GM10847 (cell line): Measurements from ENCODE around the gene DDX39B.
A peak's percentile ranks its signal among the peaks of the same experiment; 100 is the strongest.

Experiments
- POLR2A ChIP-seq: IDR thresholded peaks from 2 replicates; pipeline ENCODE4 v1.6.1; 2011; ENCODE audit not compliant: insufficient read length; ENCODE audit errors: extremely low read depth

Gene DDX39B

GRCh38 chr6:31560697-31561058 lies 18.9 kb upstream of the DDX39B start:
- TF ChIP-seq POLR2A, result no peak

- no peak for TF ChIP-seq POLR2A
These were observed 18.3 kb upstream of the DDX39B start for GRCh38 chr6:31559958-31560696.

GRCh38 chr6:31559606-31559957 lies 17.8 kb upstream of the DDX39B start:
- TF ChIP-seq POLR2A, result no peak

DNA sequence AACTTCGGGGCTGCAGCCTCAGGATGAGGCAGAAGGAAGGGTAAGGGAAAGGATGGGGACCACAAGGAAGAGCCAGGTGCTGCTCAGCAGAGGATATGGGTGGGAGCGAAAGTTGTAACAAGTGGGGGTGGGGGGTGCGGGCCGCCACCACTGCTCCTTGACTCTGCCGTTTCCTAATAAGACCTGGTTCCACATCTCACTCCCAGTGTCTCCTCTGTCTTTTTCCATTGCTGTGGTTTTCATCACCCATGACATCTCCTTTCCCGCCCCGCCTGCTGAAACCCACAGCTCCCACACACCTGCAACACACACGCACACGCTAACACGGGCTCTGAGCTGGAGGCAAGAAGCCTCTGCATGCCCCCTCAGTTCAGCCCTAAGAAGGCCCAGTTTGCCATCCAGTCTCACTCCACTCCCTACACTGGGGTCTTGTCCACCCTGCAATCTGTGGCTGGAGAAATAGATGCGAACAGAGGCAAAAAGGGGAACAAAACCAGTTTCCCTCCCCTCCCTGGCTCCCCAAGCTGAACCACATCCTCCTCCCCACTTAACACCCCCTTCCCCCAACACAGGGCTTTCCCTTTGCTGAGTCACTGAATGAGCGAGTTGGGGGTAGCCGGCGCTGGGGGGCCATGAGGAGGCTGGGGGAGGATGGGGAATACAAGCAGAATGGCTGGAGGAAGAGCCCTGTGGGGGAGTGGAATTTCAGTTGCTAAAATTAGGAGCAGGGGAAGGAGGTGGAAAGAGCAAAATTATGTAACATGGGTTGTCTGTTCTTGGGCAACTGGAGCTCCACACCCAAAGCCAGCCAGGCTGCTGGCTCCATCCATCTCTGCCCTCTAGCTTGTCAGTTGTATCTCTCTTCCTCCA lies 17.1 kb upstream of the DDX39B start:
- TF ChIP-seq POLR2A, result peak; percentile 35

- TF ChIP-seq POLR2A, result no peak
These were observed 16.5 kb upstream of the DDX39B start for GRCh38 chr6:31558318-31558625.

GRCh38 chr6:31557443-31558317 lies 15.9 kb upstream of the DDX39B start:
- TF ChIP-seq POLR2A, result no peak

GRCh38 chr6:31556307-31556706 lies 14.5 kb upstream of the DDX39B start:
- TF ChIP-seq POLR2A, result no peak

DNA sequence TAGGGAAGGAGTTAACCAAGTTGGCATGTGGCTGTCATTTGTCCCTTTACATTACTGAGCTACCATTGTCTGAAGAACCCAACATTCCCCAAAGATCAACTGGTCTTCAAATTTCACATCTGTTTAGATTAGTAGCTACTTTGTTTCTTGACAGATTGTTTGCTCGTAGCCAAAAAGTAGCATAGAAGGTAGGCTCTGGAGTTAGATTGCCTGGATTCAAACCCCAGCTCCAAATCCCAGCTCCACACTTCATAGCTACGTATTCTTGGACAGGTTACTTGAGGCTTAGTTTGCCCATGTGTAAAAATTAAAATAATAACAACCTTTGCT lies 6.7 kb upstream of the DDX39B start:
- TF ChIP-seq POLR2A, result no peak

DNA sequence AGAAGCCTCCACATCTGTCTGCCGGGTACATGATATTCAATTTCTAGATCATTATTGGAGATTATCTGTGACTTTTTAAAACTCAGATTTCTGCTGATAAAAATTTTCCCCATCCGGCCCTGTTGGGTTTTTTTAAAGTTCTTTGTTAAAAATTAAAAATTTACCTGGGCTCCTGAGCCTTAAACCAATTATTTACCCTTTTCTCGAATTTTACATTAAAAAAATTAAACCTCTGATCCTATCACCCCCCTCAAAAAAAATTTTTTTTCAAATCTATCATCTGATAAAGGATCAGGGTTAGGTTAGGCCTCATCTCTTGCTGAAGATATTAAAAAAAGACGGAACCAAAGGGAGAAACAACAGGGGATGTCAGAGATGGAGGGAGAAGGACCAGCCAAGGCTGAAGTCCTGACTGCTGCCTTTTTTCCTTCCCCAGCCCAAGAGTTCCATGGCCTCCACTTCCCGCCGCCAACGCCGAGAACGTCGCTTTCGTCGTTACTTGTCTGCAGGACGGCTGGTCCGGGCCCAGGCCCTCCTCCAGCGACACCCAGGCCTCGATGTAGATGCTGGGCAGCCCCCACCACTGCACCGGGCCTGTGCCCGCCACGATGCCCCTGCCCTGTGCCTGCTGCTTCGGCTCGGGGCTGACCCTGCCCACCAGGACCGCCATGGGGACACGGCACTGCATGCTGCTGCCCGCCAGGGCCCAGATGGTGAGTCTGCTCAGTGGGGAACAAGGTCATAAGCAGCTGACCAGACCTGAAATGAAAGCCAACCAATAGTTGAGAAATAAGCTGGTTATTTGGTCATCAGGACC lies 6.1 kb upstream of the DDX39B start:
- TF ChIP-seq POLR2A, result no peak

DNA sequence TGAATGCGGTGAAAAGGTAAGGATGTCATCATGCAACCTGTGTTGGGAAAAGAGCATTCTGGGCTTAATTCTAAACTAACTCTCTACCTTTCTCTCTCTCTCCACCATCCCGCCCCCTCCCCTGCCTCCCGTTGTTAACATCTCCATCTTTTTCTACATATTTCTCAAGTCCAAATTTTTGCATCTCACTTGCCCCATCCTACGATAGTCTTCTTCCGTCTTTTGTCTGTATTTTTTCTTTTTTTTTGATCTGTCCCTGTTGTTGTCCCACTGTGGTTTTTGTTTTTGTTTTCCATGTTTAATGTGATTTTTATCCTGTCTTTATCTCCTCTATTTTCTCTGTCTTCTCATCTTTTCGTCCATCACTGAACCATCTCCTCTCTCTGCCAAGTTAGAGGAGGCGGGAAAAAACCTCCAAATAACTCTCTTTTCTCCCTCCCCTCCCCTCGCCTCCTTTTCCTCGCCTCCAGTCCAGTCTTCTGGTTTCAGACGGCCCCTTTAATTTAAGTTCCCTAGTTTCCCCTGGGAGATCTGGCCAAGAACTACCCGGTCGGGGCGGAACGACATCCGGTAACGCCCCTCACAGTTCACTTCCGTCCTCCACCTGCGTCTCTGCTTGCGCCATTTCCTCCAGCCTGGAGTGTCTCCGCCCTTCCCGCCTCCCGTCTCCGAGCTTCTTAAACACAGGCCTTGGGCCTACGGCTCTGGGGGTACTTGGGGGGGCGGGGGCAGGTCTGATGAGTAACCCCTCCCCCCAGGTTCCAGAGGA lies 5.3 kb upstream of the DDX39B start, which contains the start of gene NFKBIL1:
TSS of gene NFKBIL1 (plus strand) at position 651 of the 769 bp plus-strand sequence. CDS start at position 738, 87 bp downstream.
- peak; percentile 41 for TF ChIP-seq POLR2A

DNA sequence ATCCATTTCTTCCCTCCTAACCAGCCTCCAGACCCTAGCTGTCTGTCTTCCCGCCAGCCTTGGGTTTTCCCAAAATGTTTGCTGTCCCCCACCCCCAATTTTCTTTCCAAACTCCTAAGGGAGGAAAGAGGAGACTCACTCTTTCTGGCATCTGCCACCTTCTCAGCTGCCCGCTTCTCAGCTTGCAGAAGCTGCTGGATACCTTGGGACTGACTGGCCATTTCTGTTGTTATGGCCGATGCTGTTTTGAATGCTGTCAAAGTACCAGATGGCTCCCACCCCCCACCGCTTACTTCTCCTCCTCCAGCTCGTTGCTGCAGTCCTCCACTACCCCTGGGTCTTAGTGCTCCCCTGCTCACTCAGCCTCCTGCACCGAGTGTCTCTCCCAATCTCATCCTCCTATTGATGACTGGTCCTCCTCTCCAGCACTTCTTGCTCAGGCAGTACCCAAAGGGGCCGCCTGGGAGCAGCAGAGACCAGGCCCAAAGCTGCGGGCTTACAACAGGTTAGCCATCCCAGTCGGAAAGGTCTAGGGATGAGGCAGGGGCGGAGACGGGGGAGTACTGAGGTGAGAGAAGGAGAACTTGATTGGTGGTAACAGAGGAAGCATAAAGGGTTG lies 4.6 kb upstream of the DDX39B start, which contains the start of gene ATP6V1G2:
TSS of gene ATP6V1G2 (minus strand) at position 270 of the 619 bp plus-strand sequence. CDS start at position 221, 49 bp downstream.
- TF ChIP-seq POLR2A, result no peak

DNA sequence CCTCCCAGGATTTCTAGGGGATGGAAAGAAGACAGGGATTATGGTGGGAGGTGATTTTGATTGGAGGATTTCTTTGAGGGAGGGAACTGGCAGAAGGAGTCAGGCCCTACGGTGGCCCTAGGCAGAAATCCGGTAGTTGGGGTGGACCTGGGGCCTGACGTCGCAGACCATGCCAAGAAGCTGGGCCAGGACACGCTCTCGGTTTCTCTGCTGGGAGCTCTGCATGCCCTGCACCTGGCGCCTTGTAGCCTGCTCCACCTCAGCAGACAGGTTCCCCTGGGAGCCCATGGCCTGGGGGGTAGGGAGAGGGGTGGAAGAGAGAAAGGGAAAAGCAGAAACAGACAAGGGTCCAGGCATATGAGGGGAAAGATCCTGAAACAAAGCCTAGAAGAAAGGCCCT lies 3.5 kb upstream of the DDX39B start:
- no peak for TF ChIP-seq POLR2A

DNA sequence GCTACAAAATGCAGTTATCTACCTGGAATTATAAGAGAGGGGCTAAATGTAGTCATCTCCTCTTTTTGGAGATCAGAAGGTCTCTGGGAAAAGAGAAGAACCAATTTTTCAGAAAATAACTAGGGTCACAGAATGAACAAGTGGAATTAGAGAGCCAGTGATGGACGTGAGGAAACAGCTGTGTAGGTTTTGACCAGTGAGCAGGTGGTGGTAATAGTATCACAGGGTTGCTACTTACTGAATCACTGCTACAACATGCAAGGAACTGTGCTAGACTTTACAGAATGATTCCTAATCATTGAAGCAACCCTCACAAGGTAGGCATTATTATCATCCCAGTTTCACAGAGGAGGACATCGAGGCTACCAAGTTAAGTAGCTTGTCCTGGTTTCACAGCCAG lies 2.9 kb upstream of the DDX39B start:
- no peak for TF ChIP-seq POLR2A

GRCh38 chr6:31543639-31544038 lies 1.8 kb upstream of the DDX39B start:
- TF ChIP-seq POLR2A, result no peak
